ENCODE measurements around the gene NKX6-1. TPM values are rescaled to one million over a fixed set of nuclear protein-coding genes. Genes with fewer than 3 reads are reported as not detected.

NKX6-1 gene
- total RNA-seq, result not detected

- DNase-seq (ENCODE audit: low spot score), result no peak
Observed at GRCh38 chr4:84498935-84499623, at the start of gene NKX6-1. Gene NKX6-1, minus strand, starts transcription at chr4:84499292. Its CDS starts 1,064 bp downstream, at chr4:84498228.

- no peak for DNase-seq (ENCODE audit: low spot score)
Observed at GRCh38 chr4:84547211-84547610, 48.1 kb upstream of the NKX6-1 start.

GRCh38 chr4:84545093-84545492, 46.0 kb upstream of the NKX6-1 start:
- no peak for DNase-seq (ENCODE audit: low spot score)

GRCh38 chr4:84535901-84536300, 36.8 kb upstream of the NKX6-1 start:
- DNase-seq (ENCODE audit: low spot score), result no peak

GRCh38 chr4:84531689-84532088, 32.6 kb upstream of the NKX6-1 start:
- DNase-seq (ENCODE audit: low spot score), result no peak

- DNase-seq (ENCODE audit: low spot score), result no peak
Observed at GRCh38 chr4:84530871-84531270, 31.8 kb upstream of the NKX6-1 start.

GRCh38 chr4:84530454-84530853, 31.4 kb upstream of the NKX6-1 start:
- DNase-seq (ENCODE audit: low spot score), result no peak

- DNase-seq (ENCODE audit: low spot score), result no peak
Observed at GRCh38 chr4:84529169-84529751, 30.2 kb upstream of the NKX6-1 start.

GRCh38 chr4:84527391-84527790, 28.3 kb upstream of the NKX6-1 start:
- DNase-seq (ENCODE audit: low spot score), result no peak

- DNase-seq (ENCODE audit: low spot score), result no peak
Observed at GRCh38 chr4:84515075-84515474, 16.0 kb upstream of the NKX6-1 start.

- DNase-seq (ENCODE audit: low spot score), result no peak
Observed at GRCh38 chr4:84512277-84512676, 13.2 kb upstream of the NKX6-1 start.

GRCh38 chr4:84511703-84512102, 12.6 kb upstream of the NKX6-1 start:
- no peak for DNase-seq (ENCODE audit: low spot score)

GRCh38 chr4:84507941-84508340, 8.8 kb upstream of the NKX6-1 start:
- no peak for DNase-seq (ENCODE audit: low spot score)

GRCh38 chr4:84504821-84505220, 5.7 kb upstream of the NKX6-1 start:
- no peak for DNase-seq (ENCODE audit: low spot score)

- DNase-seq (ENCODE audit: low spot score), result no peak
Observed at GRCh38 chr4:84503495-84504437, 4.7 kb upstream of the NKX6-1 start.

- no peak for DNase-seq (ENCODE audit: low spot score)
Observed at GRCh38 chr4:84502955-84503373, 3.9 kb upstream of the NKX6-1 start.

- no peak for DNase-seq (ENCODE audit: low spot score)
Observed at GRCh38 chr4:84502333-84502954, 3.4 kb upstream of the NKX6-1 start.

- no peak for DNase-seq (ENCODE audit: low spot score)
Observed at GRCh38 chr4:84501721-84502267, 2.7 kb upstream of the NKX6-1 start.

- no peak for DNase-seq (ENCODE audit: low spot score)
Observed at GRCh38 chr4:84501202-84501503, 2.1 kb upstream of the NKX6-1 start.

- DNase-seq (ENCODE audit: low spot score), result no peak
Observed at GRCh38 chr4:84500386-84501201, 1.5 kb upstream of the NKX6-1 start.

- DNase-seq (ENCODE audit: low spot score), result no peak
Observed at GRCh38 chr4:84499624-84499982, 511 bp upstream of the NKX6-1 start.
